BE2C (cell line): ENCODE data around the gene CAVIN1.

ENCODE experiments used
- DNase-seq: peaks from one replicate; pipeline ENCODE4 v3.0.0-alpha.2; 2020
- H3K27me3 ChIP-seq: fragments of 250-450 bp; sonication (Bioruptor Pico); 2 replicates; pipeline ENCODE4 v1.5.1; 2020; ENCODE audit warnings: mild to moderate bottlenecking
- H3K36me3 ChIP-seq: fragments of 250-450 bp; sonication (Bioruptor Pico); 2 replicates; pipeline ENCODE4 v1.5.1; 2020; ENCODE audit warnings: mild to moderate bottlenecking
- H3K4me1 ChIP-seq: fragments of 250-450 bp; sonication (Bioruptor Pico); 2 replicates; pipeline ENCODE4 v1.5.1; 2020
- H3K4me3 ChIP-seq: 2 replicates; pipeline ENCODE4 v1.5.1; 2011; ENCODE audit warnings: low read depth, low read length
- H3K9me3 ChIP-seq: fragments of 250-450 bp; sonication (Bioruptor Pico); 2 replicates; pipeline ENCODE4 v1.5.1; 2020
- TF ChIP-seq, protein P1 (sequence below): IDR thresholded peaks from 2 replicates; pipeline ENCODE4 v1.5.1; 2012; ENCODE audit warnings: mild to moderate bottlenecking, low read depth, low read length

CAVIN1 gene

DNA sequence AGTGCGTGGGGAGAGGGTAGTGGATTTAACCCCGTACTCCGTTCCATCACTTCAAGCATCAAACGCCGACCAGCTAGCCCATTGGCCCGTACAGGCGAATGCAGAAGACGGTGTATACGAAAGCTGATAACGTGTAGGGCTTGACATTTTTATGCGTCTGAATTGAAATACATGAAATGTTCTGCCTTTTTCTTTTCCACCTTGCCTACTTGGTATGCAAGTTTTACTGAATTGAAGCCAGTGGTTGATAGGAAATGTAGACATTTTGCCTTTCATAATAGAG lies 34.0 kb downstream of the CAVIN1 start:
- Histone ChIP-seq H3K9me3 (no peaks in the 10 kb centered on the region), H3K4me3 (peak overlapping the region; percentile 67), H3K4me1 (peaks cover 4% of the 10 kb centered on the region), H3K36me3 (no peaks in the 10 kb centered on the region), H3K27me3 (no peaks in the 10 kb centered on the region)
- TF ChIP-seq, protein P1, sequence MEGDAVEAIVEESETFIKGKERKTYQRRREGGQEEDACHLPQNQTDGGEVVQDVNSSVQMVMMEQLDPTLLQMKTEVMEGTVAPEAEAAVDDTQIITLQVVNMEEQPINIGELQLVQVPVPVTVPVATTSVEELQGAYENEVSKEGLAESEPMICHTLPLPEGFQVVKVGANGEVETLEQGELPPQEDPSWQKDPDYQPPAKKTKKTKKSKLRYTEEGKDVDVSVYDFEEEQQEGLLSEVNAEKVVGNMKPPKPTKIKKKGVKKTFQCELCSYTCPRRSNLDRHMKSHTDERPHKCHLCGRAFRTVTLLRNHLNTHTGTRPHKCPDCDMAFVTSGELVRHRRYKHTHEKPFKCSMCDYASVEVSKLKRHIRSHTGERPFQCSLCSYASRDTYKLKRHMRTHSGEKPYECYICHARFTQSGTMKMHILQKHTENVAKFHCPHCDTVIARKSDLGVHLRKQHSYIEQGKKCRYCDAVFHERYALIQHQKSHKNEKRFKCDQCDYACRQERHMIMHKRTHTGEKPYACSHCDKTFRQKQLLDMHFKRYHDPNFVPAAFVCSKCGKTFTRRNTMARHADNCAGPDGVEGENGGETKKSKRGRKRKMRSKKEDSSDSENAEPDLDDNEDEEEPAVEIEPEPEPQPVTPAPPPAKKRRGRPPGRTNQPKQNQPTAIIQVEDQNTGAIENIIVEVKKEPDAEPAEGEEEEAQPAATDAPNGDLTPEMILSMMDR = no peak
- DNase-seq = no peak

DNA sequence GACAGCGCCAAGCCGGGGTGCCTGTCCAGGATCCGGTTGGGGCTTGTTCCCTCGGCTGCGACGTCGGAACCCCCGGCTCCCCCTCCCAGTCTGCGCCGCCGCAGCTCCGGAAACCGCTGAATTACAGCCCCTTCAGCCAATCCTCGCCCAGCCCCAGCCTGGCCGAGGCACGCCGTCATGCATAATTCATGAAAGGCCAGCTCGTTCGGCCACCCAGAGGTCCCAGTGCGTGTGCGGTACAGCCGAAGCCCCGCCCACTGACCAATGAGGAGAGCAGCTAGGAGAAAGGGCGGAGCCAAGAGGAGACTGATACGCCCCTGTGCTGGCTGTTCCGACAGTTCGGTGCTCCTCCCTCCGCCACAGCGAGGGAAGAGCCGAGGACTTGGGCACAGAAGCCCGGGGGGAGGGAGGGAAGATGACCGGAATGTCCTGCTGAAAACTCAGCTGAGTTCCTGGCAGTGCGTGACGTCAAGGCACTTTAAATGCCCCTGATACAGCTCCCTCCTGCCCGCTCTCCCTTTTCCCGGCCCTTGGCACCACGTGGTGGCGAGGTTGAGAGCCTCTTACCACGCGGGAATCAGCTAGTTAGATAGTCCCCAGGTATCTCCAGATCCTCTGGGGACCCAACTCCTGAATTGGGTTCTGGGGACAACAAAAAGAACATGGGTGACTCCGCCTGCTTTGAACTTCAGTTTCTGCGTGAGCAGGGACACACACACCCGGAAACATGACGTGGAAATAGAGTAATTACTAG lies 34.5 kb downstream of the CAVIN1 start, which contains the start of gene STAT3:
TSS of gene STAT3 (minus strand) at position 62 of the 754 bp plus-strand sequence. CDS start 39,926 bp downstream, outside the sequence.
- TF ChIP-seq, protein P1 = no peak
- peak; percentile 100 for DNase-seq
- Histone ChIP-seq H3K36me3 (no peaks in the 10 kb centered on the region), H3K4me3 (peak within 1 kb of the TSS; percentile 78), H3K27me3 (no peaks in the 10 kb centered on the region), H3K4me1 (peaks cover 4% of the 10 kb centered on the region), H3K9me3 (no peaks in the 10 kb centered on the region)

DNA sequence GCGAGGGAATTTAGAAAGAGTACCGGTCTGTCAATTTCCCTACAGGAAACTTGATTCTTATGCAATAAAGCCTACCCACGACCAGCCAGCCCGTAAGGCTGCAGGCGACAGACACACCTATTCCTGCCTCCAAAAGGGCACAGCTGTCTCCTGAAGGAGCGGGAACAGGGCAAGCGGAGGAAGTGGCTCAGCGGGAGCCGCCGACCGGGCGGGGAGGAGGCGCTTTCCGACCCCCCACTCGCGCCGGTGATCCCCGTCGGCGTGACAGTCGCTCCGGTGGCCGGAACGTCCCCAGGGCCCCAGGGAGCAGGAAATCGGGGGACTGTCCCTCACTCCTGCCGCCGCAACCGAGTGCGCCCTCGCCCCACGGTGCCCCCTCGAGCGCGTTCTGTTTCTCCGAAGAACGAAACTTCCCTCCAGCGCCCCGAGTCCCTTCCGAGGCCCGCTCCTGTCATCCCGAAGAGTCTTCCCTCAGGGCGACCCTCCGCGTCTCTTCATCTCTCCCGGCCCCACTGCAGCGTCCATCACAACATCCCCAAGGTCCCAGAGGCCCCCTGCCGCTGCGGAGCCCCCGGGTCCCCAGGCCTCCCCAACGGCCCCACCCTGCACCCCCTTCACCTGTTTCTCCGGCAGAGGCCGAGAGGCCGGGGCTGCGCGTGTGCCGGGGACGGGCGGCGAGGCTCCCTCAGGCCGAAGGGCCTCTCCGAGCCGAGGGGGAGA lies 35.2 kb downstream of the CAVIN1 start:
- DNase-seq = peak; percentile 38
- Histone ChIP-seq H3K27me3 (no peaks in the 10 kb centered on the region), H3K4me1 (peaks cover 4% of the 10 kb centered on the region), H3K36me3 (no peaks in the 10 kb centered on the region), H3K9me3 (no peaks in the 10 kb centered on the region), H3K4me3 (peak overlapping the region; percentile 78)
- TF ChIP-seq, protein P1 = no peak

DNA sequence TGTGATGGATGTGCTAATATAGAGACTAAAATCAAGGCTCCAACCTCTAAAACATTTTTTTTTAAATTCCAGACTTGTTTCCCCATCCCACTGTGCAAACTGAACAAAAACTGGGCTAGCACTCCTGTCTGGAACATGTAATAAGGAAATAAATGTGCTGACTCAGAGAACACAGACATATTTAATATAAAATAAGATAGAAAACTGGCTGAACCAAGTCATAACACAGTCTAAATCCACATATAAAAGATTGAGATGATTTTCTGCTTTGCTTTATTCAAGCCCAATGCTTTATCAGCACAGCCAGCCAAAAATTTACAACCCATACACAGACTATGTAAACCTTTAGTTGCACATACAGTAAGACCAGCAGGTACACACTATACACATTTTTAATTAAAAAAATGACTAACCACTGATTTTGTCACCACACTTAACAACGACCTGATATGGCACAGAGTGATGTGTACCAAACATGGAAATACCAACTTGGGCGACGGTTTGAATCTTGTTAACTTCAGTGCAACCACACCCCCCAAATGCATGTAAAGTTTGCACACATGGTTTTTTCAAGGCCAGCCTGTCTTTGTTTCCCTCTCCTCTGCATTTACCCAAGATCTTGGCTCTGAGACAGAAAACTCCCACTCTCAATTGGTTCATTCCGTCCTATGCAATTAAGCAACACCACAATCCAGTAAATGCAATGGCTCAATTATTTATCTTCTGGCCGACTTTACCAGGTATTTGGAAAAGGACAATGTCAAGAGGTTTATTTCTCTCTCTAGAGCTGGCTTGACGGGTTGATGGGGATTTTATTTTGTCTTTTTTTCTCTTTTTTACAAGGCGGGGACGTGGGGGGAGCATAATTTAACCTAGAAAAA lies 36.0 kb downstream of the CAVIN1 start:
- H3K4me1 ChIP-seq = peaks cover 4% of the 10 kb centered on the region
- no peak for DNase-seq
- H3K27me3 ChIP-seq = no peaks in the 10 kb centered on the region
- peak overlapping the region; percentile 78 for H3K4me3 ChIP-seq
- no peaks in the 10 kb centered on the region; the same call in 1 of the 2 replicates for H3K36me3 ChIP-seq
- TF ChIP-seq, protein P1 = no peak
- no peaks in the 10 kb centered on the region for H3K9me3 ChIP-seq

DNA sequence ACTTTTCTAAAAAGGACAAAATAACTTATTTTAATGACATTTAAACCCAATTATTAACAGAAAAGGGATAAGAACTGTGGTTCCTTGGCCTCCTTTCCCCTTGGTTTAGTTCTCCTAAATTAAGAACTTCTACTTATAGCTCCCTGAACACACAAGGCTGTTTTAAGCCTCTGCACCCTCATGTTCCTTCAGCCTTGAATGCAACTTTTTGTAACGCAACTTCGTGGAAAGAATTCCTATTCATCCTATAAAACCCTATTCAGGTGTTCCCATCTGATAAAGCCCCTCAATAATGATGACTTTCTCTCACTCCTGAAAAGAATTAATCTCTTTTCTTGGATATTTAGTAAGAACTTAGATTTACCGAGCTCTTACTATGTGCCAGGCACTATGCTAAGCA lies 41.2 kb downstream of the CAVIN1 start:
- no peak for DNase-seq
- Histone ChIP-seq H3K4me1 (no peaks in the 10 kb centered on the region; the same call in 1 of the 2 replicates), H3K4me3 (no peak overlapping the region), H3K9me3 (no peaks in the 10 kb centered on the region), H3K36me3 (no peaks in the 10 kb centered on the region; the same call in 1 of the 2 replicates), H3K27me3 (no peaks in the 10 kb centered on the region)
- TF ChIP-seq, protein P1 = no peak
